Measurements from ENCODE around the gene ZNF362.

Gene ZNF362

GRCh38 chr1:33244809-33245186 is 11.5 kb upstream of the ZNF362 start:
- DNase-seq (ENCODE audit: low spot score), result no peak

- DNase-seq (ENCODE audit: low spot score), result no peak
Observed at GRCh38 chr1:33246171-33246570, 10.1 kb upstream of the ZNF362 start.

- DNase-seq (ENCODE audit: low spot score), result no peak
Observed at GRCh38 chr1:33247545-33247944, 8.7 kb upstream of the ZNF362 start.

GRCh38 chr1:33248244-33248643 is 8.0 kb upstream of the ZNF362 start:
- DNase-seq (ENCODE audit: low spot score), result no peak

GRCh38 chr1:33249422-33249821 is 6.9 kb upstream of the ZNF362 start:
- DNase-seq (ENCODE audit: low spot score), result no peak

- DNase-seq (ENCODE audit: low spot score), result no peak
Observed at GRCh38 chr1:33250217-33250616, 6.1 kb upstream of the ZNF362 start.

- no peak for DNase-seq (ENCODE audit: low spot score)
Observed at GRCh38 chr1:33250724-33251123, 5.6 kb upstream of the ZNF362 start.

GRCh38 chr1:33254491-33254890 is 1.8 kb upstream of the ZNF362 start:
- DNase-seq (ENCODE audit: low spot score), result no peak

GRCh38 chr1:33255347-33256220 is 708 bp upstream of the ZNF362 start:
- peak; percentile 82 for DNase-seq (ENCODE audit: low spot score)

GRCh38 chr1:33256221-33256470 is 146 bp upstream of the ZNF362 start:
- no peak for DNase-seq (ENCODE audit: low spot score)

- no peak for DNase-seq (ENCODE audit: low spot score)
Observed at GRCh38 chr1:33257207-33257771, 997 bp downstream of the ZNF362 start.

GRCh38 chr1:33257772-33258712 is 1.8 kb downstream of the ZNF362 start:
- DNase-seq (ENCODE audit: low spot score), result peak; percentile 36

- DNase-seq (ENCODE audit: low spot score), result peak; percentile 35
Observed at GRCh38 chr1:33258788-33259274, 2.5 kb downstream of the ZNF362 start.

- DNase-seq (ENCODE audit: low spot score), result no peak
Observed at GRCh38 chr1:33259879-33260278, 3.6 kb downstream of the ZNF362 start.

GRCh38 chr1:33260439-33260838 is 4.1 kb downstream of the ZNF362 start:
- DNase-seq (ENCODE audit: low spot score), result no peak

GRCh38 chr1:33261344-33261743 is 5.1 kb downstream of the ZNF362 start:
- DNase-seq (ENCODE audit: low spot score), result no peak

GRCh38 chr1:33263890-33264504 is 7.7 kb downstream of the ZNF362 start:
- DNase-seq (ENCODE audit: low spot score), result no peak

- no peak for DNase-seq (ENCODE audit: low spot score)
Observed at GRCh38 chr1:33265780-33266605, 9.7 kb downstream of the ZNF362 start.

GRCh38 chr1:33266766-33267165 is 10.5 kb downstream of the ZNF362 start:
- DNase-seq (ENCODE audit: low spot score), result no peak

GRCh38 chr1:33267468-33268205 is 11.3 kb downstream of the ZNF362 start:
- DNase-seq (ENCODE audit: low spot score), result no peak

GRCh38 chr1:33268457-33268856 is 12.2 kb downstream of the ZNF362 start:
- DNase-seq (ENCODE audit: low spot score), result no peak

All from HuH-7.5 (cell line).